ENCODE measurements around the gene SELENOP. TPM values are rescaled to one million over a fixed set of nuclear protein-coding genes. Genes with fewer than 3 reads are reported as not detected.
A peak's percentile ranks its signal among the peaks of the same experiment; 100 is the strongest.

The SELENOP gene, protein sequence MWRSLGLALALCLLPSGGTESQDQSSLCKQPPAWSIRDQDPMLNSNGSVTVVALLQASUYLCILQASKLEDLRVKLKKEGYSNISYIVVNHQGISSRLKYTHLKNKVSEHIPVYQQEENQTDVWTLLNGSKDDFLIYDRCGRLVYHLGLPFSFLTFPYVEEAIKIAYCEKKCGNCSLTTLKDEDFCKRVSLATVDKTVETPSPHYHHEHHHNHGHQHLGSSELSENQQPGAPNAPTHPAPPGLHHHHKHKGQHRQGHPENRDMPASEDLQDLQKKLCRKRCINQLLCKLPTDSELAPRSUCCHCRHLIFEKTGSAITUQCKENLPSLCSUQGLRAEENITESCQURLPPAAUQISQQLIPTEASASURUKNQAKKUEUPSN
- total RNA-seq, result 100 to 1,000 TPM; 323 to 965 (median 866) TPM

DNA sequence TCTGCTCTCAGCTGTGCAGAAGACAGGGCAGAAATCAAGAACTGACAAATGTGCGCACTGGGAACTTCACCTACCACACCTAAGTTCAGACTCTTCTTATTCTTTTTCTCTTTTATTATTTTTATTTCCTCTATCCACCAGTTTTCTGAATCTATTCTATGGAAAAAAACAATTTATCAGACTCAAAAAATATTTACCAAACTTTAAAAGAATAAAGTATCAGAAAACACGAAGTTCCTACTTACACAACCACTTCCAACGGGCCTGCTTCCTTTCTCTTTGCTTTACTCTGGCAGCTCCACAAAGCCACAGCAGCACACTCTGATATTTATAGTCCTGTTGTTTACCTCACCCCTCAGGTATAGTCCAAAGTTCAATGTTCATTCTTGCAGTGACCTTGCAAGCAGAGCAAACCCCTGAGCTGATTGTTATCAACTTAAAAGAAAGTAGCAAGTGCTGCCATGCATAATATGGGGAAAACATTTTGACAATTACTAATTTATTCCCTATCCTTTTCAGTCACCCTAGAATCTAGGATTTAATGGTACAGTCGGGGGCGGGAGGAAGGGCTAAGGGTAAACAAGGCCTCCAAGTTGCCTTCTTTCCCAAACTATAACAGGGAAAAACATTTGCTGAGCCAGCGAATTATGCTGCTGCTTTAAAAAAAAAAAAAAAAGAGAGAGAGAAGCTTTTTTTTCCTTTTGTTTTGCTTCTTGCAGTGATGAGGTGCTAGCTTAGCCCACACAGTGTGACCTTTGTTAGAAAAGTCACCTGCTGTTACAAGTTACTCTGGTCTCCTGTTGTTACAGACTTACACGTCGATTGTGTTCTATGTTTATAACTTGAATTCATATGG is at the start of gene SELENOP:
Gene SELENOP (minus strand): TSS at position 302 of the 856 bp plus-strand sequence. CDS start 3,539 bp downstream, outside the sequence.
- WGBS, 2 donors, result 3 to 4% methylated on average over 8 of the region's 8 CpGs
- peak within 1 kb of the TSS; percentile 43 to 62 (median 55) for H3K4me3 ChIP-seq
- H3K27ac ChIP-seq, result peak within 1 kb of the TSS; percentile 74 to 93 (median 88)
- TF ChIP-seq, protein P1, sequence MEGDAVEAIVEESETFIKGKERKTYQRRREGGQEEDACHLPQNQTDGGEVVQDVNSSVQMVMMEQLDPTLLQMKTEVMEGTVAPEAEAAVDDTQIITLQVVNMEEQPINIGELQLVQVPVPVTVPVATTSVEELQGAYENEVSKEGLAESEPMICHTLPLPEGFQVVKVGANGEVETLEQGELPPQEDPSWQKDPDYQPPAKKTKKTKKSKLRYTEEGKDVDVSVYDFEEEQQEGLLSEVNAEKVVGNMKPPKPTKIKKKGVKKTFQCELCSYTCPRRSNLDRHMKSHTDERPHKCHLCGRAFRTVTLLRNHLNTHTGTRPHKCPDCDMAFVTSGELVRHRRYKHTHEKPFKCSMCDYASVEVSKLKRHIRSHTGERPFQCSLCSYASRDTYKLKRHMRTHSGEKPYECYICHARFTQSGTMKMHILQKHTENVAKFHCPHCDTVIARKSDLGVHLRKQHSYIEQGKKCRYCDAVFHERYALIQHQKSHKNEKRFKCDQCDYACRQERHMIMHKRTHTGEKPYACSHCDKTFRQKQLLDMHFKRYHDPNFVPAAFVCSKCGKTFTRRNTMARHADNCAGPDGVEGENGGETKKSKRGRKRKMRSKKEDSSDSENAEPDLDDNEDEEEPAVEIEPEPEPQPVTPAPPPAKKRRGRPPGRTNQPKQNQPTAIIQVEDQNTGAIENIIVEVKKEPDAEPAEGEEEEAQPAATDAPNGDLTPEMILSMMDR (IDR thresholded peaks at IDR 0.05), result peak in 1 of 5 experiments; percentile 10
- TF ChIP-seq EP300 (IDR thresholded peaks at IDR 0.05), result peak; percentile 45 to 98
- TF ChIP-seq POLR2A (IDR thresholded peaks at IDR 0.05), result peak; percentile 62 to 81
- peaks cover 0 to 40% (median 10%) of the 10 kb centered on the region in 4 donors for H3K4me1 ChIP-seq
- no peaks in the 10 kb centered on the region for H3K9me3 ChIP-seq
- peaks cover 0 to 19% (median 0%) of the 10 kb centered on the region in 3 donors for H3K36me3 ChIP-seq
- H3K27me3 ChIP-seq, result no peaks in the 10 kb centered on the region
- peak; percentile 58 to 84 for DNase-seq (ENCODE audit: low spot score in 2 of 2)

DNA sequence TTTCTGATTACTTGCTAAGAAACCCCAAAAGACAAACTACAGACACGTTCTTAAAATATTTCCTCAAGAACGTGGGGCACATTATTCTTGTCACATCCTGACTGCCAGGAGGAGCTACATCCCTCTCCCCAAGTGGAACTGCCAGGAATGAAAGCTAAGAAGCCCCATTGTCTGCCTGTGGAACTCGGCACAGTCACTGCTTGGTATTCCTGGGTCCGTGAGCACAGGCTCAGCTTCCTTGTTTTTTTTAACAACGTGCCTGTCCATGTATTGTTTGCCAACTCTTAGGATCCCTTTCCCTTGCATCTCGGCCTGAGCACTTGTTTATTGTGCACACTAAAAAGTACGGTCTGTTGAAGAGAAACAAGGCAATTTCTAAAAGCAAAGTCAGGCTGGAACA is 47.0 kb upstream of the SELENOP start:
- no peaks in the 10 kb centered on the region for H3K9me3 ChIP-seq
- H3K27me3 ChIP-seq, result no peaks in the 10 kb centered on the region
- TF ChIP-seq, protein P1 (IDR thresholded peaks at IDR 0.05), result no peak
- TF ChIP-seq POLR2A (IDR thresholded peaks at IDR 0.05), result no peak
- no peak for TF ChIP-seq EP300 (IDR thresholded peaks at IDR 0.05)
- peak overlapping the region; percentile 54 to 90 (median 69) for H3K27ac ChIP-seq
- 13 to 18% methylated on average over 7 of the region's 7 CpGs for WGBS, 2 donors
- H3K36me3 ChIP-seq, result no peaks in the 10 kb centered on the region
- DNase-seq (ENCODE audit: low spot score in 2 of 2), result no peak
- peak overlapping the region in 1 of 4 donors; percentile 4 for H3K4me3 ChIP-seq
- H3K4me1 ChIP-seq, result peaks cover 4 to 49% (median 21%) of the 10 kb centered on the region in 4 donors

DNA sequence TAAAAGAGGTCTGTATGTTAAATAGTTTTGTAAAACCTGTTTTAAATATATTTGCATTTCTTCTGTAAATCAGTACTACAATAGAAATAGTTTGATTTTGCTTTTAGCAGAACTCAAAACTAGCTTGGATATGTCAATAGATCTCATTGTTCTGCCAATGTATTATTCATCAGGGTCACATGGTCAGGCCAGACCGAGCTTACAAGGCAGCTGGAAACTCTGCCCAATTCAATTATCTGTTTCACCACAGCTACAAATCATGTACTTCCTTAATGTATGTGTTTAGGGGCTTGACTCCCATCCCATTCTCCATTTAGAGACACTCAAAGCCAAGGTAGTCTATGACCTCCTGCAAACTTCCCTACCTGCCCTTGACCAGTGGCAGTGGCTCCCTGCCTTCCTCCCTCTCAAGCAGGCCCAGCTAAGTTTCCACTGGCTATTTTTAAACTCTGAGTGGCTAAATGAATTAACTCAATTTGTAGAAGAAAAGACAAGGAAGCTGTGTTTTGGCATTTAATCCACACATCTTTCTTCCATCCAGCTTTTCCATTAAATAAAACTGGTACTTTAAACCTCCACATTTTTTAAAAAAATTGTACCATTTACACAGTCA is 46.4 kb upstream of the SELENOP start:
- H3K9me3 ChIP-seq, result no peaks in the 10 kb centered on the region
- no peak overlapping the region for H3K4me3 ChIP-seq

DNA sequence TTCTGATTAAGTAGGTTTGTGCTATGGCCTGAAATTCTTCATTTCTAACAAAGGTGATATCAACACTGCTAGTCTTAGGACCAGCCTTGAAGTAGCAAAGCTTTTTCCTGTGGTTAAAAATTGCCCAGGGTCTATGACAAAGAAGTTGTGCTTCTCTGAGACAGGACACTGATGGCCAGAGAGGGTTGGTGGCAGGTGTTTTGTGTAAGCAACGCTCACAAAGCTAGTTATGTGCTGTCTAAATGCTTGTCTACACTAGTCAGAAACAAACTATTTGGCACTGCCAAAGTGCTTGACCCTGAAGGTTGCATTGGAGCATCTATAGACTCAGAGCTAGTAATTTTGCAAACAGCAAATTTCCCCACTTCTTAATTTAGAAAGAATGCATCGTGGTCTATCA is 44.1 kb upstream of the SELENOP start:
- DNase-seq (ENCODE audit: low spot score in 2 of 2), result no peak
- Histone ChIP-seq H3K4me1 (peaks cover 4 to 55% (median 21%) of the 10 kb centered on the region in 4 donors), H3K9me3 (no peaks in the 10 kb centered on the region), H3K4me3 (no peak overlapping the region), H3K36me3 (no peaks in the 10 kb centered on the region), H3K27me3 (no peaks in the 10 kb centered on the region), H3K27ac (peak overlapping the region in 2 of 4 donors; percentile 22 to 72)
- TF ChIP-seq EP300 (IDR thresholded peaks at IDR 0.05) (no peak), POLR2A (IDR thresholded peaks at IDR 0.05) (no peak)
- TF ChIP-seq, protein P1 (IDR thresholded peaks at IDR 0.05), result no peak
- WGBS, 2 donors, result 29 to 62% methylated on average over 2 of the region's 2 CpGs

More for the DNA sequence above, 46.4 kb upstream of the SELENOP start:
- Histone ChIP-seq H3K27me3 (no peaks in the 10 kb centered on the region), H3K36me3 (no peaks in the 10 kb centered on the region), H3K4me1 (peaks cover 4 to 54% (median 21%) of the 10 kb centered on the region in 4 donors), H3K27ac (peak overlapping the region; percentile 54 to 90 (median 69))
- TF ChIP-seq EP300 (IDR thresholded peaks at IDR 0.05) (peak in 1 of 2 donors; percentile 51), POLR2A (IDR thresholded peaks at IDR 0.05) (no peak)
- TF ChIP-seq, protein P1 (IDR thresholded peaks at IDR 0.05), result no peak
- peak in 1 of 2 donors; percentile 45 for DNase-seq (ENCODE audit: low spot score in 2 of 2)
- WGBS, 2 donors, result 3% methylated on average over 1 of the region's 1 CpG

All from tibial nerve (tissue), 4 donors.